Suprapubic skin (tissue), 4 donors: ENCODE results near the gene PFKP.

ENCODE experiments used
- EP300 ChIP-seq: sonication (generic); formaldehyde crosslinking; IDR thresholded peaks from one replicate; pipeline ENCODE4 v1.6.1; 2017; ENCODE audit warnings: antibody characterized with exemption
- POLR2A ChIP-seq, 2 donors: fragments of 450-650 bp; IDR thresholded peaks; one replicate each; pipeline ENCODE4 v1.6.1; 2017; ENCODE audit warnings: antibody characterized with exemption in 2 of 2, mild to moderate bottlenecking in 2 of 2, moderate library complexity in 2 of 2
- POLR2AphosphoS5 ChIP-seq, 3 donors: sonication (generic); formaldehyde crosslinking; IDR thresholded peaks; one replicate each; pipeline ENCODE4 v1.6.1; 2017; ENCODE audit warnings: antibody characterized with exemption in 3 of 3
- TF ChIP-seq, protein P1 (sequence below), 2 donors: fragments of 200-600 bp in 1 of 2; fragments of 450-650 bp in 1 of 2; sonication (generic) in 1 of 2; IDR thresholded peaks; one replicate each; pipeline ENCODE4 v1.5.1; 2016 to 2019; ENCODE audit warnings: antibody characterized with exemption in 2 of 2, mild to moderate bottlenecking in 1 of 2, moderate library complexity in 1 of 2

DNA sequence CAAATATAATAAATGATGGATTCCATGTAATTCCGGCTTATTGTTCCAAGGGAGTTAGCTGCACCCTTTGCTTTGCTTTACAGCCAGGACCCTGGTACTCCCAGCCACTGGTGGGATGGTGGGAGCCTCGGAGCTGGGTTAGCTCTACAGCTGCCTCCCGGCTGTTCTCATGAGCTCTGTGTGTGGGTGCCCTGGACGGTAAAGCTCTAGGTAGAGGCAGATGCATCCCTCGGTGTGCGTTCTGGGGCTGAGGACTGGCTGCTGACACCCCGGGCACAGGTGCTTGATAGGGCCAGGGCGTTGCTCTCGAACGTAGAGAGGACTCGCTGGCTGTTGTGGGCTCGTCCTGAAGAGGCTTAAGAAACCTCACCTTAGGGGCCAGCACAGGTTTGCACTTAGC is 50.1 kb downstream of the PFKP start:
- TF ChIP-seq, protein P1, sequence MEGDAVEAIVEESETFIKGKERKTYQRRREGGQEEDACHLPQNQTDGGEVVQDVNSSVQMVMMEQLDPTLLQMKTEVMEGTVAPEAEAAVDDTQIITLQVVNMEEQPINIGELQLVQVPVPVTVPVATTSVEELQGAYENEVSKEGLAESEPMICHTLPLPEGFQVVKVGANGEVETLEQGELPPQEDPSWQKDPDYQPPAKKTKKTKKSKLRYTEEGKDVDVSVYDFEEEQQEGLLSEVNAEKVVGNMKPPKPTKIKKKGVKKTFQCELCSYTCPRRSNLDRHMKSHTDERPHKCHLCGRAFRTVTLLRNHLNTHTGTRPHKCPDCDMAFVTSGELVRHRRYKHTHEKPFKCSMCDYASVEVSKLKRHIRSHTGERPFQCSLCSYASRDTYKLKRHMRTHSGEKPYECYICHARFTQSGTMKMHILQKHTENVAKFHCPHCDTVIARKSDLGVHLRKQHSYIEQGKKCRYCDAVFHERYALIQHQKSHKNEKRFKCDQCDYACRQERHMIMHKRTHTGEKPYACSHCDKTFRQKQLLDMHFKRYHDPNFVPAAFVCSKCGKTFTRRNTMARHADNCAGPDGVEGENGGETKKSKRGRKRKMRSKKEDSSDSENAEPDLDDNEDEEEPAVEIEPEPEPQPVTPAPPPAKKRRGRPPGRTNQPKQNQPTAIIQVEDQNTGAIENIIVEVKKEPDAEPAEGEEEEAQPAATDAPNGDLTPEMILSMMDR (IDR thresholded peaks at IDR 0.05): no peak
- TF ChIP-seq POLR2A (IDR thresholded peaks at IDR 0.05) (no peak), POLR2AphosphoS5 (IDR thresholded peaks at IDR 0.05) (no peak), EP300 (no peak)
